A549 (cell line): ENCODE results near the gene LITAFD.
A peak's percentile ranks its signal among the peaks of the same experiment; 100 is the strongest.

Source experiments
- POLR2A ChIP-seq: IDR thresholded peaks from 2 replicates; pipeline ENCODE4 v1.6.1; 2012; ENCODE audit warnings: mild to moderate bottlenecking, low read length
- RAD21 ChIP-seq, 2 experiments: fragments of >200 bp in 1 of 2; sonication (Bioruptor Twin) in 1 of 2; formaldehyde crosslinking in 1 of 2; IDR thresholded peaks in 1 of 2; conservative IDR thresholded peaks in 1 of 2; 2 replicates in 1 of 2; 3 replicates in 1 of 2; pipeline ENCODE4 v1.6.1; 2012 to 2018; ENCODE audit warnings: inconsistent platforms in 1 of 2
- RFX5 ChIP-seq: fragments of 450-650 bp; IDR thresholded peaks from 2 replicates; pipeline ENCODE4 v1.7.1; 2014; ENCODE audit warnings: antibody characterized with exemption, mild to moderate bottlenecking, moderate library complexity
- SREBF2 ChIP-seq: fragments of 450-650 bp; IDR thresholded peaks from 2 replicates; pipeline ENCODE4 v1.6.1; 2014; ENCODE audit warnings: mild to moderate bottlenecking, moderate library complexity
- TF ChIP-seq, protein P1 (sequence below): fragments of >200 bp; sonication (Bioruptor Twin); formaldehyde crosslinking; IDR thresholded peaks from 3 replicates; pipeline ENCODE4 v1.5.1; 2016
- TF ChIP-seq, protein P2 (sequence below): fragments of 150-350 bp; IDR thresholded peaks from 2 replicates; pipeline ENCODE4 v1.6.1; 2014; ENCODE audit warnings: low read depth, mild to moderate bottlenecking, low read length
- TF ChIP-seq, protein P3 (sequence below): IDR thresholded peaks from 2 replicates; pipeline ENCODE4 v1.6.1; 2012
- TF ChIP-seq, protein P4 (sequence below): fragments of 200-600 bp; sonication (generic); IDR thresholded peaks from 2 replicates; pipeline ENCODE4 v1.6.1; 2016; ENCODE audit warnings: antibody characterized with exemption, mild to moderate bottlenecking, moderate library complexity

DNA sequence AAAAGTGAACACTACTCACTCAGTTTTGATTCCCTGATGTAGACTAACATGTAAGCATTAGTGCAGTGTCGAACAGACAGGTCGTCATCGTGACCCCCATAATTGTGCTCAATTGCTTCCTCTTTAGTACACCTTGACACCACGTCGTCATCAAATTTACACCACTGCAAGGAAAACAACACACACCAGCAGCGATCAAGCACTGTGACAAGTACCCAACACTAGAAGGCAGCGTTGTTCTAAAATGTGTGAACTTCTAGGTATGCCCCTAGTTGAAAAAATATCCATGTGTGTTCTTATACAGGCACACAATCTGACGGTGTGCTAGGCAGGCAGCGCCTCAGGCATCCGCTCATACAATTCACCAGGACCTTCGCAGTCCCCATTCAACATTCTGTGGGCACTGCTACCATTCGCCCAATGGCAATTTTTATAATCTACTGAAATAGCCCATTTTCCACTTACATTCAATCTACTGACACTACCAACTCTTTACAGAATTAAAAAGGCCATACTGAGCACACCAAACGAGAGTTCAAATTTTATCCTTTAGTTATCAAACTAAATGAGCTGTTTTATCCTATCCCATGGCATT lies 23.1 kb downstream of the LITAFD start:
- TF ChIP-seq, protein P1, sequence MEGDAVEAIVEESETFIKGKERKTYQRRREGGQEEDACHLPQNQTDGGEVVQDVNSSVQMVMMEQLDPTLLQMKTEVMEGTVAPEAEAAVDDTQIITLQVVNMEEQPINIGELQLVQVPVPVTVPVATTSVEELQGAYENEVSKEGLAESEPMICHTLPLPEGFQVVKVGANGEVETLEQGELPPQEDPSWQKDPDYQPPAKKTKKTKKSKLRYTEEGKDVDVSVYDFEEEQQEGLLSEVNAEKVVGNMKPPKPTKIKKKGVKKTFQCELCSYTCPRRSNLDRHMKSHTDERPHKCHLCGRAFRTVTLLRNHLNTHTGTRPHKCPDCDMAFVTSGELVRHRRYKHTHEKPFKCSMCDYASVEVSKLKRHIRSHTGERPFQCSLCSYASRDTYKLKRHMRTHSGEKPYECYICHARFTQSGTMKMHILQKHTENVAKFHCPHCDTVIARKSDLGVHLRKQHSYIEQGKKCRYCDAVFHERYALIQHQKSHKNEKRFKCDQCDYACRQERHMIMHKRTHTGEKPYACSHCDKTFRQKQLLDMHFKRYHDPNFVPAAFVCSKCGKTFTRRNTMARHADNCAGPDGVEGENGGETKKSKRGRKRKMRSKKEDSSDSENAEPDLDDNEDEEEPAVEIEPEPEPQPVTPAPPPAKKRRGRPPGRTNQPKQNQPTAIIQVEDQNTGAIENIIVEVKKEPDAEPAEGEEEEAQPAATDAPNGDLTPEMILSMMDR, result peak; percentile 27
- TF ChIP-seq POLR2A (no peak), RAD21 (conservative IDR thresholded peaks at IDR 0.05 in 1 of 2, IDR thresholded peaks at IDR 0.05 in 1 of 2) (peak; percentile 57 to 73), RFX5 (no peak), SREBF2 (no peak)
- TF ChIP-seq, protein P2, sequence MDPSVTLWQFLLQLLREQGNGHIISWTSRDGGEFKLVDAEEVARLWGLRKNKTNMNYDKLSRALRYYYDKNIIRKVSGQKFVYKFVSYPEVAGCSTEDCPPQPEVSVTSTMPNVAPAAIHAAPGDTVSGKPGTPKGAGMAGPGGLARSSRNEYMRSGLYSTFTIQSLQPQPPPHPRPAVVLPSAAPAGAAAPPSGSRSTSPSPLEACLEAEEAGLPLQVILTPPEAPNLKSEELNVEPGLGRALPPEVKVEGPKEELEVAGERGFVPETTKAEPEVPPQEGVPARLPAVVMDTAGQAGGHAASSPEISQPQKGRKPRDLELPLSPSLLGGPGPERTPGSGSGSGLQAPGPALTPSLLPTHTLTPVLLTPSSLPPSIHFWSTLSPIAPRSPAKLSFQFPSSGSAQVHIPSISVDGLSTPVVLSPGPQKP, result no peak
- TF ChIP-seq, protein P3, sequence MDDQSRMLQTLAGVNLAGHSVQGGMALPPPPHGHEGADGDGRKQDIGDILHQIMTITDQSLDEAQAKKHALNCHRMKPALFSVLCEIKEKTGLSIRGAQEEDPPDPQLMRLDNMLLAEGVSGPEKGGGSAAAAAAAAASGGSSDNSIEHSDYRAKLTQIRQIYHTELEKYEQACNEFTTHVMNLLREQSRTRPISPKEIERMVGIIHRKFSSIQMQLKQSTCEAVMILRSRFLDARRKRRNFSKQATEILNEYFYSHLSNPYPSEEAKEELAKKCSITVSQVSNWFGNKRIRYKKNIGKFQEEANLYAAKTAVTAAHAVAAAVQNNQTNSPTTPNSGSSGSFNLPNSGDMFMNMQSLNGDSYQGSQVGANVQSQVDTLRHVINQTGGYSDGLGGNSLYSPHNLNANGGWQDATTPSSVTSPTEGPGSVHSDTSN, result no peak
- TF ChIP-seq, protein P4, sequence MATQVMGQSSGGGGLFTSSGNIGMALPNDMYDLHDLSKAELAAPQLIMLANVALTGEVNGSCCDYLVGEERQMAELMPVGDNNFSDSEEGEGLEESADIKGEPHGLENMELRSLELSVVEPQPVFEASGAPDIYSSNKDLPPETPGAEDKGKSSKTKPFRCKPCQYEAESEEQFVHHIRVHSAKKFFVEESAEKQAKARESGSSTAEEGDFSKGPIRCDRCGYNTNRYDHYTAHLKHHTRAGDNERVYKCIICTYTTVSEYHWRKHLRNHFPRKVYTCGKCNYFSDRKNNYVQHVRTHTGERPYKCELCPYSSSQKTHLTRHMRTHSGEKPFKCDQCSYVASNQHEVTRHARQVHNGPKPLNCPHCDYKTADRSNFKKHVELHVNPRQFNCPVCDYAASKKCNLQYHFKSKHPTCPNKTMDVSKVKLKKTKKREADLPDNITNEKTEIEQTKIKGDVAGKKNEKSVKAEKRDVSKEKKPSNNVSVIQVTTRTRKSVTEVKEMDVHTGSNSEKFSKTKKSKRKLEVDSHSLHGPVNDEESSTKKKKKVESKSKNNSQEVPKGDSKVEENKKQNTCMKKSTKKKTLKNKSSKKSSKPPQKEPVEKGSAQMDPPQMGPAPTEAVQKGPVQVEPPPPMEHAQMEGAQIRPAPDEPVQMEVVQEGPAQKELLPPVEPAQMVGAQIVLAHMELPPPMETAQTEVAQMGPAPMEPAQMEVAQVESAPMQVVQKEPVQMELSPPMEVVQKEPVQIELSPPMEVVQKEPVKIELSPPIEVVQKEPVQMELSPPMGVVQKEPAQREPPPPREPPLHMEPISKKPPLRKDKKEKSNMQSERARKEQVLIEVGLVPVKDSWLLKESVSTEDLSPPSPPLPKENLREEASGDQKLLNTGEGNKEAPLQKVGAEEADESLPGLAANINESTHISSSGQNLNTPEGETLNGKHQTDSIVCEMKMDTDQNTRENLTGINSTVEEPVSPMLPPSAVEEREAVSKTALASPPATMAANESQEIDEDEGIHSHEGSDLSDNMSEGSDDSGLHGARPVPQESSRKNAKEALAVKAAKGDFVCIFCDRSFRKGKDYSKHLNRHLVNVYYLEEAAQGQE, result no peak
